GM12892 (cell line): ENCODE results near the gene GALNT11.
"Not testable (repeated sequence)": the region's sequence is repeated elsewhere in the genome, so short reads cannot be mapped to it uniquely, and the experiment has no call there.

ENCODE experiments used
- DNase-seq: peaks from one replicate; pipeline ENCODE4 v3.0.0; 2011; ENCODE audit not compliant: insufficient read length
- FAIRE-seq: peaks from 2 replicates; lab custom pipeline; 2011; peaks lifted over from hg19 to GRCh38; lab: Jason Lieb, UNC
- POLR2A ChIP-seq: IDR thresholded peaks from 2 replicates; pipeline ENCODE4 v1.6.1; 2011; ENCODE audit warnings: low read depth, low read length, control low read depth
- POLR2AphosphoS5 ChIP-seq: IDR thresholded peaks from 2 replicates; pipeline ENCODE4 v1.6.1; 2011; ENCODE audit warnings: low read depth, low read length, control low read depth
- TAF1 ChIP-seq: IDR thresholded peaks from 2 replicates; pipeline ENCODE4 v1.6.1; 2011; ENCODE audit warnings: low read depth, mild to moderate bottlenecking, control low read depth, low read length, borderline replicate concordance

GALNT11 gene

DNA sequence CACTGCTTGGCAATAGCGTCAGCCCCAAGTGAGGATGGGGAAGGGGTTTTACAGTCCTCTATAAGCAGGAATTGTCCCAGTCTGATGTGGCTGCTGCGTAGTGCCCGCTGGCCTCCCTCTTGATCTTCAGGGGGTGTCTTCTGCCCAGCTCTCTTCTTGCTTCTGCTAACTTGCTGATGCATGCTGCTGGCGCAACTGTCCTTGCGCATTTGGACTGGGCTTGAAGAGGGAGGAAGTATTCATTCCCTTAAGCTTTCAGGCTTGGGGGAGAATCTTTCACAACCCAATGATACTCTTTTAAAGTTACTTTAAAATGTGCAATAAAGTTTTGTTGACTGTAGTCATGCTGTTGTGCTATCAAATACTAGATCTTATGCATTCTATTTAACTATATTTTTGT, 10.3 kb downstream of the GALNT11 start:
- no peak for DNase-seq
- no peak for FAIRE-seq
- TF ChIP-seq TAF1 (no peak), POLR2AphosphoS5 (no peak), POLR2A (no peak)

DNA sequence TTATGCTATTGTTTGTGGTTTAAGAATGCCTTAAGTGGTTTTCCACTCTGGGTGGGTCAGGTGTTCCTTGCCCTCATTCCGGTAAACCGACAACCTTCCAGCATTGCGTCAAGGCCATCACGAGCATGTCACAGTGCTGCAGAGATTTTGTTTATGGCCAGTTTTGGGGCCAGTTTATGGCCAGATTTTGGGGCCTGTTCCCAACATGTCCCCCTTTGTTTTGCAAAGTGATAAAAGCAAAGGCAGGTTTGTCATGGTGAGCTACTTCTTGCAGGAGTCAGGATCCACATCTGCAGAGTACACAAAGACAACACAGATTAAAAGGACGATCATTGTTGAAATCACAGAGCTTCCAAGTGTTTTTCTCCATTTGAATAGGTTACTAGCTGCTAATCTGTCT, 12.9 kb downstream of the GALNT11 start:
- not testable (repeated sequence) for DNase-seq

DNA sequence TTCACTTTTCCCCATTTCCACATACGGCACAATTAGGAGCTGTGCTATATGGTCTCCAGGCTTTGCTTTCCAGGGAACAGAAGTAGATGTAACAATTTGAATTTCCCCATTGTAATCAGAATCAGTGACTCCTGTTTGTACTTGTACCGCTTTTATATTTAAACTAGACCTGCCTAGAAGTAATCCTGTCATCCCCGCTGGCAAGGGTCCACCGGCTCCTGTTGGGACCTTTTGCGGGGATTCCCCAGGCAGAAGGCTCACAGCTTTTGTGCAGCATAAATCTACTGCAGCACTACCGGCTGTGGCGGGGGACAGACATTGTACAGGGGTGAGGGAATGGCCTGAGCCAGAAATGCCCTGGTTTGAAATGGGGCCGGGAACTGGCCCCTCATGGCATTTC, 17.6 kb downstream of the GALNT11 start:
- FAIRE-seq, DNase-seq: not testable (repeated sequence)

More for the DNA sequence above, 12.9 kb downstream of the GALNT11 start:
- not testable (repeated sequence) for FAIRE-seq

DNA sequence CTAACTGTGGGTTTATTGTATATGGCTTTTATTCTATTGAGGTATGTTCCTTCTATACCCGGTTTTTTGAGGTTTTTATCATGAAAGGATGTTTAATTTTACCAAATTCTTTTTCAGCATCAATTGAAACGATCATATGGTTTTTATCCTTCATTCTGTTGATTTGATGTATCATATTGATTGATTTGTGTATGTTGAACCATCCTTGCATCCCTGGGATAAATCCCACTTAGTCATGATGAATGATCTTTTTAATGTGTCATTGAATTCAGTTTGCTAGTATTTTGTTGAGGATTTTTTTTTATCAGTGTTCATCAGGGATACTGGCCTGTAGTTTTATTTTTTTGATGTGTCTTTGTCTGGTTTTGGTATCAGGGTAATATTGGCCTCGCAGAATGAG, 19.4 kb downstream of the GALNT11 start:
- not testable (repeated sequence) for FAIRE-seq, DNase-seq

DNA sequence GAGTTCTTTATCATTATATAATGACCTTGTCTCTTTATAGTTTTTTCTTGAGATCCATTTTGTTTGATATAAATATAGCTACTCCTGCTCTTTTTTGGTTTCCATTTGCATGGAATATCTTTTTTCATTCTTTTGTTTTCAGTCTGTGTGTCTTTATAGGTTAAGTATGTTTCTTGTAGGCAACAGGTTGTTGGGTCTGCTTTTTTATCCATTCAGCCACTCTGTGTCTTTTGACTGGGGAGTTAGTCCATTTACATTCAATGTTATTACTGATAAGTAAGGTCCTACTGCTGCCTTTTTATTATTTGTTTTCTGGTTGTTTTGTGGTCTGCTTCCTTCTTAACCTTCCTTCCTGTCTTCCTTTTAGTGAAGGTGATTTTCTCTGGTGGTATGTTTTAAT, 21.1 kb downstream of the GALNT11 start:
- no peak for FAIRE-seq
- no peak for DNase-seq
- no peak for TF ChIP-seq TAF1
- no peak for TF ChIP-seq POLR2A
- TF ChIP-seq POLR2AphosphoS5, result no peak

DNA sequence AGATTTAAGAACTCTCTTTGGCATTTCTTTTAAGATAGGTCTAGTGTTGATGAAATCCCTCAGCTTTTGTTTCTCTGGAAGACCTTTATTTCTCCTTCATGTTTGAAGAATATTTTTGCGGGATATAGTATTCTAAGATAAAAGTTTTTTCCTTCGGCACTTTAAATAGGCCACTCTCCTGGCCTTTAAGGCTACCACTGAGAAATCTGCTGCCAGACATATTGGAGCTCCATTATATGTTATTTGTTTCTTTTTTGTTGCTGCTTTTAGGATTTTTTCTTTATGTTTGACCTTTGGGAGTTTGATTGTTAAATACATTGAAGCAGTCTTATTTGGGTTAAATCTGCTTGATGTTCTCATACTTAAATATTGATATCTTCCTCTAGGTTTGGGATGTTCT, 22.6 kb downstream of the GALNT11 start:
- FAIRE-seq (no peak), DNase-seq (no peak)
- no peak for TF ChIP-seq TAF1
- TF ChIP-seq POLR2A, result no peak
- no peak for TF ChIP-seq POLR2AphosphoS5

DNA sequence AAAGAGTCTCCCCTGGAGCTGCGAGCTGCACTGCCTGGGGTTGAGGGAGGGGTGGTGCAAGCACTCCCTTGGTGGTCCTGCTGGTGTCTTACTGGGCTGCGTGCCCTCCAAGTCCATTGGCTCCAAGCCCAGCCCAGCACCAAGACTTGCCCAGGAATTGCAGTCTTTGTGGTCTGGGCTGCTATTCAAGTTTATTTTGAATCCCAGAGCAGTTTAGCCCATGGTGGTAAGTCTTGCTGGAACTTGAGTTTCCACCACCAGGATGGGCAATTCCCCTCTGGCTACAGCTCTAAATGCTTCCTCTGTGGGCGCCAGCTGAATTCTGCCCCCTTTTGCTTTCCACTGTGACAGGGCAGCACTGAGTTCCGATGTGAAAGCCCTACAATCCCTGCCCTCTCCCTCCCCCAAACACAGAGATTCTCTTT, 25.1 kb downstream of the GALNT11 start:
- no peak for TF ChIP-seq POLR2AphosphoS5
- no peak for TF ChIP-seq POLR2A
- TF ChIP-seq TAF1, result no peak
- no peak for DNase-seq
- FAIRE-seq, result no peak

DNA sequence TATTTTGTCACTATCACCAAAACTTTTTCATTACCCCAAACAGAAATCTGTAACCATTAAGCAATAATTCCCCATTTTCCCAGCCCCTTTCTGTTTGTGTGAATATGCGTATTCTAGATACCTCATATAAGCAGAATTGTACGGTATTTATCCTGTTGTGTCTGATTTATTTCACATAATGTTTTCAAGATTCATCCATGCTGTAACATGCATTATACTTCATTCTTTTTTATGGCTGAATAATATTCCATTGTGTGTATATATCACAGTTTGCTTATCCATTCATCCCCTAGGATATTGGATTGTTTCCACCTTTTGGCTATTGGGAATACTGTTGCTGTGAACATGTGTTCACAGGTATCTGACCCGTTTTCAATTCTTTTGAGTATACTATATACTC, 26.5 kb downstream of the GALNT11 start:
- no peak for FAIRE-seq
- TF ChIP-seq POLR2A (no peak), POLR2AphosphoS5 (no peak), TAF1 (no peak)
- DNase-seq, result no peak

DNA sequence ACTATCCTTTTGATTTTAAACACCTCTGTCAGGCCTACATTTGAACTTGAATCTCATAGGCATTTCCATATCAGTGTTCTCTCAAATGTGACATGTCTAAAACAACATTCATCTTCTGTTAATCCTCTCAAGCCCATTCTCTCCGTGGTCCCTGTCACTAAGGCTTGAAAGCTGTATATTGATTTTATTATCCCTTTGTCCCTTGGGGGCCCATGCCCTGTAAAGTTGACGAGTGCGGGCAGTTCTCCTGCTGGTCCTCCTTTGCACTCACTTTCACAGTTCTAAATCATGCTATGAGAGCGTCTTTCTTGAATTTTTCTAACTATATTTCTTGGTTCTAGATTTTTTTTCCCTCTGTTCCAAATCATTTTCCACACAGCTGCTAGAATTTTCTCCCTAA, 27.3 kb downstream of the GALNT11 start:
- FAIRE-seq, result no peak
- TF ChIP-seq POLR2AphosphoS5 (no peak), POLR2A (no peak), TAF1 (no peak)
- DNase-seq, result no peak

DNA sequence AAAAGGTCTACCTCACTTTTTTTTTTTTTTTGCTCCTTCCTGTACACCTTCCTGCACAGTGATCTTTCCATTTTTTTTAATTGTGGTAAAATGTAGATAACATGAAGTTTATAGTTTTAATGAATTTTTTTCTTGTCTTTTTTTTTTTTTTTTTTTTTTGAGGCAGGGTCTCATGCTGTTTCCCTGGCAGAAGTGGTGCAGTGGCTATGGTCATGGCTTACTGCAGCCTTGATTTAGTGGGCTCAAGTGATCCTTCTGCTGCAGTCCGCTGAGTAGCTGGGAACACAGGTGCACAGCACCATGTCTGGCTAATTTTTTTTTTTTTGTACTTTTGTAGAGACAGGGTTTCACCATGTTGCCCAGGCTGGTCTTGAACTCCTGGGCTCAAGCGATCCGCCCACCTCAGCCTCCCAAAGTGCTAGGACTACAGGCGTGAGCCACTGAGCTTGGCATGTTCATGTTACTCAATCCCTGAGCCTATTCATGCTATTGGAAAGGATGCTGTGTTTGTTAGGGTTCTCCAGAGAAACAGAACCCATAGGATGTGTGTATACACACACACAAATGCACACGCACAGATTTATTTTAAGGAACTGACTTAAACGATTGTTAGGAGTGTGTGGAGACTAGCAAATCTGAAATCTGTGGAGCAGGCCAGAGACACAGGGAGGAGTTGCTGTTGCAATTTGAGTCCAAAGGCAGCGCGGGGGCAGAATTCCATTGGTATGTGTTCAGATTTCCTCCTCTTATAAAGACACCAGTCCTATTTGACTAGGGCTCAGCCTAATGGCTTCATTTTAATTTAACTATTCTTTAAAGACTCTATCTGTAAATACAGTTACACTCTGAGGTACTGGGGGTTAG, 29.1 kb downstream of the GALNT11 start:
- FAIRE-seq (no peak), DNase-seq (no peak)
- no peak for TF ChIP-seq TAF1
- TF ChIP-seq POLR2AphosphoS5, result no peak
- TF ChIP-seq POLR2A, result no peak

DNA sequence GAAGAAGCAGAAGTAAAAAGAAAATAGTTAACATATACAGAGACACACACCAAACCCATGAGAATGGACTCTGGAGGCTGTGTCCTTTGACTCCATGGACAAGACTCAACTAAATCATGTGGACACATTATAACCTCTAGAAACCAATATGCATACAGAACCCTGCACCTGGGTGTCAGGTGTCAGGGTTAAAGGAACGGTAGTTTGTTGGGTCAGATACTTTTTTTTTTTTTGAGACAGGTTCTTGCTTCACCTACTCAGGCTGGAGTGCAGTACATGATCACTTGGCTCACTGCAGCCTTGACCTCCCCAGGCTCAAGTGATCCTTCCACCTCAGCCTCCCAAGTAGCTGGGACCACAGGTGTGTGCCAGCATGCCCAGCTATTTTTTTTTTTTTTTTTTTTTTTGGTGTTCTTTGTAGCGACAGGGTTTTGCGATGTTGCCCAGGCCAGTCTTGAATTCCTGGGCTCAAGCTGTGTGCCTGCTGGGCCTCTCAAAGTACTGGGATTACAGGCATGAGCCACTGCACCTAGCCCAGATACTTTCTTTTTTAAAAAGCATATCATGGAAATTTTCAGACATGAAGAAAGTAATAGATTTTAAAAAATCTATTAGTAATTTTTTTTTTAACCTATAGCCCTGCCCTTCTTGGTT, 31.3 kb downstream of the GALNT11 start:
- FAIRE-seq (no peak), DNase-seq (no peak)
- TF ChIP-seq POLR2A (no peak), TAF1 (no peak), POLR2AphosphoS5 (no peak)

DNA sequence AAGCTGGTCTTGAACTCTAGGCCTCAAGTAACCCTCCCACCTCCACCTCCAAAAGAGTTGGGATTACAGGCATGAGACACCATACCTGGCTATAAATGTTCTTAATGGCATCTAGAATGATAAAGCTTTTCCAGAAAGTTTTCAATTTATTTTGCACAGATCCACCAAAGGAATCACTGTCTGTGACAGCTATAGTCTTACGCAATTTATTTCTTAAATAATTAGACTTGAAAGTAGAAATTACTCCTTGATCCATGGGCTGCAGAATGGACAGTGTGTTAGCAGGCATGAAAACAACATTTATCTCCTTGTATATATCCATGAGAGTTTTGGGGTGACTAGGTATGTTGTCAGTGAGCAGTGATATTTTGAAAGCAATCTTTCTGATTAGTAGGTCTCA, 33.8 kb downstream of the GALNT11 start:
- TF ChIP-seq TAF1 (no peak), POLR2A (no peak), POLR2AphosphoS5 (no peak)
- FAIRE-seq (no peak), DNase-seq (no peak)

DNA sequence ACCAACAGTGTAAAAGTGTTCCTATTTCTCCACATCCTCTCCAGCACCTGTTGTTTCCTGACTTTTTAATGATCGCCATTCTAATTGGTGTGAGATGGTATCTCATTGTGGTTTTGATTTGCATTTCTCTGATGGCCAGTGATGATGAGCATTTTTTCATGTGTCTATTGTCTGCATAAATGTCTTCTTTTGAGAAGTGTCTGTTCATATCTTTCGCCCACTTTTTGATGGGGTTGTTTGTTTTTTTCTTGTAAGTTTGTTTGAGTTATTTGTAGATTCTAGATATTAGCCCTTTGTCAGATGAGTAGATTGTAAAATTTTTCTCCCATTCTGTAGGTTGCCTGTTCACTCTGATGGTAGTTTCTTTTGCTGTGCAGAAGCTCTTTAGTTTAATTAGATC, 35.6 kb downstream of the GALNT11 start:
- FAIRE-seq, DNase-seq: not testable (repeated sequence)

DNA sequence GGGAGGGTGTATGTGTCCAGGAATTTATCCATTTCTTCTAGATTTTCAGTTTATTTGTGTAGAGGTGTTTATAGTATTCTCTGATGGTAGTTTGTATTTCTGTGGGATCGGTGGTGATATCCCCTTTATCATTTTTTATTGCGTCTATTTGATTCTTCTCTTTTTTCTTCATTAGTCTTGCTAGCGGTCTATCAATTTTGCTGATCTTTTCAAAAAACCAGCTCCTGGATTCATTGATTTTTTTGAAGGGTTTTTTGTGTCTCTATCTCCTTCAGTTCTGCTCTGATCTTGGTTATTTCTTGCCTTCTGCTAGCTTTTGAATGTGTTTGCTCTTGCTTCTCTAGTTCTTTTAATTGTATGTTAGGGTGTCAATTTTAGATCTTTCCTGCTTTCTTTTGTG, 37.7 kb downstream of the GALNT11 start:
- not testable (repeated sequence) for DNase-seq, FAIRE-seq

DNA sequence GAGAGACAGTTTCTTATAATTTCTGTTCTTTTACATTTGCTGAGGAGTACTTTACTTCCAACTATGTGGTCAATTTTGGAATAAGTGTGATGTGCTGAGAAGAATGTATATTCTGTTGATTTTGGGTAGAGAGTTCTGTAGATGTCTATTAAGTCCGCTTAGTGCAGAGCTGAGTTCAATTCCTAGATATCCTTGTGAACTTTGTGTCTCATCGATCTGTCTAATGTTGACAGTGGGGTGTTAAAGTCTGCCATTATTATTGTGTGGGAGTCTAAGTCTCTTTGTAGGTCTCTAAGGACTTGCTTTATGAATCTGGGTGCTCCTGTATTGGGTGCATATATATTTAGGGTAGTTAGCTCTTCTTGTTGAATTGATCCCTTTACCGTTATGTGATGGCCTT, 38.3 kb downstream of the GALNT11 start:
- DNase-seq, result not testable (repeated sequence)

DNA sequence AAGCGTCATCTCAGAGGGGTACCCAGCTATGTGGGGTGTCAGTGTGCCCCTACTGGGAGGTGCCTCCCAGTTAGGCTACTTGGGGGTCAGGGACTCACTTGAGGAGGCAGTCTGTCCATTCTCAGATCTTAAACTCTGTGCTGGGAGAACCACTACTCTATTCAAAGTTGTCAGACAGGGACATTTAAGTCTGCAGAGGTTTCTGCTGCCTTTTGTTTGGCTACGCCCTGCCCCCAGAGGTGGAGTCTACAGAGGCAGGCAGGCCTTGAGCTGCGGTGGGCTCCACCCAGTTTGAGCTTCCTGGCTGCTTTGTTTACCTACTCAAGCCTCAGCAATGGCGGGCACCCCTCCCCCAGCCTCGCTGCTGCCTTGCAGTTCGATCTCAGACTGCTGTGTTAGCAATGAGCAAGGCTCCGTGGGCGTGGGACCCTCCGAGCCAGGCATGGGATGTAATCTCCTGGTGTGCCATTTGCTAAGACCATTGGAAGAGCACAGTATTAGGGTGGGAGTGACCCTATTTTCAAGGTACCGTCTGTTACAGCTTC, 40.4 kb downstream of the GALNT11 start:
- not testable (repeated sequence) for FAIRE-seq, DNase-seq

More for the DNA sequence above, 38.3 kb downstream of the GALNT11 start:
- FAIRE-seq, result not testable (repeated sequence)
